HepG2 (cell line): ENCODE measurements around the gene CDKN3. TPM values are rescaled to one million over a fixed set of nuclear protein-coding genes. Genes with fewer than 3 reads are reported as not detected.

ENCODE experiments used
- ARID3A ChIP-seq: IDR thresholded peaks from 2 replicates; pipeline ENCODE4 v1.6.1; 2012; ENCODE audit warnings: low read depth, low read length, improper control_type of control experiment
- FOXA3 ChIP-seq: IDR thresholded peaks from 2 replicates; pipeline ENCODE4 v1.6.1; 2016; ENCODE audit warnings: missing genetic modification reagents, missing compliant biosample characterization
- GRHL1 ChIP-seq: sonication (generic); formaldehyde crosslinking; conservative IDR thresholded peaks from 2 replicates; pipeline ENCODE4 v1.8.0; 2022; ENCODE audit warnings: missing genetic modification reagents
- HOXA7 ChIP-seq: sonication (generic); formaldehyde crosslinking; IDR thresholded peaks from 2 replicates; pipeline ENCODE4 v1.8.1; 2022; ENCODE audit warnings: mild to moderate bottlenecking, missing genetic modification reagents, moderate library complexity
- IRF9 ChIP-seq: sonication (generic); formaldehyde crosslinking; IDR thresholded peaks from 2 replicates; pipeline ENCODE4 v1.8.0; 2022; ENCODE audit warnings: missing genetic modification reagents, mild to moderate bottlenecking, borderline replicate concordance
- MIER3 ChIP-seq: IDR thresholded peaks from 2 replicates; pipeline ENCODE4 v1.6.1; 2016; ENCODE audit warnings: missing compliant biosample characterization, borderline replicate concordance
- NCOA1 ChIP-seq: sonication (generic); formaldehyde crosslinking; IDR thresholded peaks from 2 replicates; pipeline ENCODE4 v1.9.0; 2021; ENCODE audit warnings: missing genetic modification reagents
- PAX8 ChIP-seq: sonication (generic); formaldehyde crosslinking; IDR thresholded peaks from 2 replicates; pipeline ENCODE4 v1.8.0; 2022; ENCODE audit warnings: mild to moderate bottlenecking, missing genetic modification reagents, borderline replicate concordance
- POLR2A ChIP-seq, 2 experiments: IDR thresholded peaks; 2 replicates each; pipeline ENCODE4 v1.6.1; 2011; ENCODE audit warnings: low read depth in 2 of 2, low read length in 2 of 2, mild to moderate bottlenecking in 1 of 2, moderate library complexity in 1 of 2; ENCODE audit not compliant: insufficient read depth in 1 of 2
- POLR2G ChIP-seq: fragments of 200-400 bp; formaldehyde crosslinking; IDR thresholded peaks from 2 replicates; pipeline ENCODE4 v1.6.1; 2018; ENCODE audit warnings: mild to moderate bottlenecking, low read depth, low read length, moderate library complexity
- SIX4 ChIP-seq: sonication (generic); formaldehyde crosslinking; IDR thresholded peaks from 2 replicates; pipeline ENCODE4 v1.4.0; 2020; ENCODE audit warnings: missing genetic modification reagents
- SMC3 ChIP-seq: IDR thresholded peaks from 2 replicates; pipeline ENCODE4 v1.6.1; 2011; ENCODE audit warnings: low read length, improper control_type of control experiment
- SOX13 ChIP-seq, 3 experiments: fragments of 450-650 bp in 1 of 3; sonication (generic) in 1 of 3; formaldehyde crosslinking in 1 of 3; IDR thresholded peaks in 2 of 3; conservative IDR thresholded peaks in 1 of 3; 2 replicates each; pipeline versions ENCODE4 v1.5.0 to v1.6.1; 2016 to 2020; ENCODE audit warnings: antibody characterized with exemption in 1 of 3, mild to moderate bottlenecking in 1 of 3, missing compliant biosample characterization in 1 of 3, missing genetic modification reagents in 1 of 3, moderate library complexity in 1 of 3
- ZKSCAN5 ChIP-seq: sonication (generic); formaldehyde crosslinking; IDR thresholded peaks from 2 replicates; pipeline ENCODE4 v1.5.1; 2020; ENCODE audit warnings: mild to moderate bottlenecking, missing genetic modification reagents
- ZNF234 ChIP-seq: sonication (generic); formaldehyde crosslinking; conservative IDR thresholded peaks from 2 replicates; pipeline ENCODE4 v1.5.1; 2020; ENCODE audit warnings: mild to moderate bottlenecking, missing genetic modification reagents
- ZSCAN20 ChIP-seq: sonication (generic); formaldehyde crosslinking; IDR thresholded peaks from 2 replicates; pipeline ENCODE4 v1.4.0; 2020; ENCODE audit warnings: missing genetic modification reagents, mild to moderate bottlenecking, borderline replicate concordance
- polyA plus RNA-seq, 8 experiments: library from polyadenylated mRNA; depleted of rRNA in 3 of 8; stranded (reverse) in 7 of 8; unstranded in 1 of 8; fragments of >200 nt; fragmentation: Illumina TruSeq in 4 of 8; extraction: Trizol in 4 of 8; gene quantifications; 2 replicates each; pipeline versions ENCODE4 v1.2.1 to v1.2.3, GENCODE V29; 2011 to 2016; ENCODE audit warnings: low read depth in 4 of 8, missing spikeins in 1 of 8, mixed read lengths in 1 of 8; ENCODE audit not compliant: insufficient read depth in 1 of 8
- total RNA-seq, 5 experiments: library from RNA; depleted of rRNA; stranded (reverse); fragments of >200 nt; fragmentation: Illumina TruSeq; extraction: Trizol; gene quantifications; 2 replicates each; pipeline ENCODE4 v1.2.3, GENCODE V29; 2016; ENCODE audit warnings: low read depth in 1 of 5
- TF ChIP-seq, protein P1 (sequence below): sonication (generic); formaldehyde crosslinking; IDR thresholded peaks from 2 replicates; pipeline ENCODE4 v1.5.1; 2020; ENCODE audit warnings: missing genetic modification reagents, mild to moderate bottlenecking, borderline replicate concordance
- TF ChIP-seq, protein P2 (sequence below): sonication (generic); formaldehyde crosslinking; IDR thresholded peaks from 2 replicates; pipeline ENCODE4 v1.4.0; 2020; ENCODE audit warnings: missing genetic modification reagents, borderline replicate concordance

CDKN3 gene
- total and polyA plus RNA-seq, 2 of the 13 experiments (the other 11 are each of a cell fraction or from before 2014, with no cell fraction given), result 63.0 to 88.9 TPM

DNA sequence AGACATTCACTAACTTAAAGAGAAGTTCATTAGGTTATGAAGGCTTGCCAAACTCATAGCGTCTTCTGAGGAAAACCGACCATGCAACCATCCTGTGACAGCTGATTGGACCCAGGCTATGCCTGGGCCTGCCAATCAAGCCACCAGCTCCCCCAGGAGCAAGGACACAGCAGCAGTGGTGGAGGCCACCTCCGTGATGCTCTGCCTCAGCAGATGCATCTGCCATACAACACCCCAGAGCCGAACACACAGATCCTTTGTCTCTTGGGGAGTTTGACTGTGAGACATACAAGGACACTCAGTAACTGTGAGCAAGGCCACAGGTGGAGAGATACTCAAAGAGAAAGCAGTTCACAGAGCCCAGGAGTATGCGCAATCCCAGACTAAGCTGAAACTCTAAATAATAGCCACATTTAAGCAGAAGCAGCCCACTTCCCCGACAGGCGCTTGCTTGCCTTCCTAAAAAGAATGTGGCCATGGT lies 54.4 kb downstream of the CDKN3 start (continued):
- TF ChIP-seq ZSCAN20 (no peak), SMC3 (no peak), GRHL1 (CRISPR knock-in tag) (no peak), ZNF234 (CRISPR knock-in tag) (no peak), MIER3 (0 out of 2 replicates have a peak, but pooled peaks have one; percentile 19), PAX8 (no peak), FOXA3 (CRISPR knock-in tag) (no peak; the same call in 1 of the 2 replicates), ZKSCAN5 (CRISPR knock-in tag) (no peak), SOX13 (IDR thresholded peaks at IDR 0.05) (no peak), SOX13 (CRISPR knock-in tag; conservative IDR thresholded peaks at IDR 0.05 in 1 of 2, IDR thresholded peaks at IDR 0.05 in 1 of 2) (peak in 1 of 2 experiments; percentile 39; a peak in 1 of 4 replicates), HOXA7 (CRISPR knock-in tag) (no peak), SIX4 (CRISPR knock-in tag) (no peak), POLR2G (no peak), NCOA1 (CRISPR knock-in tag) (no peak), IRF9 (CRISPR knock-in tag) (no peak), ARID3A (no peak), POLR2A (IDR thresholded peaks at IDR 0.05; ENCODE audit: insufficient read depth in 1 of 2, low read depth in 2 of 2, low read length in 2 of 2) (peak in 1 of 2 experiments; percentile 65; a peak in 2 of 4 replicates)
- TF ChIP-seq, protein P1, sequence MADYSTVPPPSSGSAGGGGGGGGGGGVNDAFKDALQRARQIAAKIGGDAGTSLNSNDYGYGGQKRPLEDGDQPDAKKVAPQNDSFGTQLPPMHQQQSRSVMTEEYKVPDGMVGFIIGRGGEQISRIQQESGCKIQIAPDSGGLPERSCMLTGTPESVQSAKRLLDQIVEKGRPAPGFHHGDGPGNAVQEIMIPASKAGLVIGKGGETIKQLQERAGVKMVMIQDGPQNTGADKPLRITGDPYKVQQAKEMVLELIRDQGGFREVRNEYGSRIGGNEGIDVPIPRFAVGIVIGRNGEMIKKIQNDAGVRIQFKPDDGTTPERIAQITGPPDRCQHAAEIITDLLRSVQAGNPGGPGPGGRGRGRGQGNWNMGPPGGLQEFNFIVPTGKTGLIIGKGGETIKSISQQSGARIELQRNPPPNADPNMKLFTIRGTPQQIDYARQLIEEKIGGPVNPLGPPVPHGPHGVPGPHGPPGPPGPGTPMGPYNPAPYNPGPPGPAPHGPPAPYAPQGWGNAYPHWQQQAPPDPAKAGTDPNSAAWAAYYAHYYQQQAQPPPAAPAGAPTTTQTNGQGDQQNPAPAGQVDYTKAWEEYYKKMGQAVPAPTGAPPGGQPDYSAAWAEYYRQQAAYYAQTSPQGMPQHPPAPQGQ (CRISPR knock-in tag), result no peak
- TF ChIP-seq, protein P2, sequence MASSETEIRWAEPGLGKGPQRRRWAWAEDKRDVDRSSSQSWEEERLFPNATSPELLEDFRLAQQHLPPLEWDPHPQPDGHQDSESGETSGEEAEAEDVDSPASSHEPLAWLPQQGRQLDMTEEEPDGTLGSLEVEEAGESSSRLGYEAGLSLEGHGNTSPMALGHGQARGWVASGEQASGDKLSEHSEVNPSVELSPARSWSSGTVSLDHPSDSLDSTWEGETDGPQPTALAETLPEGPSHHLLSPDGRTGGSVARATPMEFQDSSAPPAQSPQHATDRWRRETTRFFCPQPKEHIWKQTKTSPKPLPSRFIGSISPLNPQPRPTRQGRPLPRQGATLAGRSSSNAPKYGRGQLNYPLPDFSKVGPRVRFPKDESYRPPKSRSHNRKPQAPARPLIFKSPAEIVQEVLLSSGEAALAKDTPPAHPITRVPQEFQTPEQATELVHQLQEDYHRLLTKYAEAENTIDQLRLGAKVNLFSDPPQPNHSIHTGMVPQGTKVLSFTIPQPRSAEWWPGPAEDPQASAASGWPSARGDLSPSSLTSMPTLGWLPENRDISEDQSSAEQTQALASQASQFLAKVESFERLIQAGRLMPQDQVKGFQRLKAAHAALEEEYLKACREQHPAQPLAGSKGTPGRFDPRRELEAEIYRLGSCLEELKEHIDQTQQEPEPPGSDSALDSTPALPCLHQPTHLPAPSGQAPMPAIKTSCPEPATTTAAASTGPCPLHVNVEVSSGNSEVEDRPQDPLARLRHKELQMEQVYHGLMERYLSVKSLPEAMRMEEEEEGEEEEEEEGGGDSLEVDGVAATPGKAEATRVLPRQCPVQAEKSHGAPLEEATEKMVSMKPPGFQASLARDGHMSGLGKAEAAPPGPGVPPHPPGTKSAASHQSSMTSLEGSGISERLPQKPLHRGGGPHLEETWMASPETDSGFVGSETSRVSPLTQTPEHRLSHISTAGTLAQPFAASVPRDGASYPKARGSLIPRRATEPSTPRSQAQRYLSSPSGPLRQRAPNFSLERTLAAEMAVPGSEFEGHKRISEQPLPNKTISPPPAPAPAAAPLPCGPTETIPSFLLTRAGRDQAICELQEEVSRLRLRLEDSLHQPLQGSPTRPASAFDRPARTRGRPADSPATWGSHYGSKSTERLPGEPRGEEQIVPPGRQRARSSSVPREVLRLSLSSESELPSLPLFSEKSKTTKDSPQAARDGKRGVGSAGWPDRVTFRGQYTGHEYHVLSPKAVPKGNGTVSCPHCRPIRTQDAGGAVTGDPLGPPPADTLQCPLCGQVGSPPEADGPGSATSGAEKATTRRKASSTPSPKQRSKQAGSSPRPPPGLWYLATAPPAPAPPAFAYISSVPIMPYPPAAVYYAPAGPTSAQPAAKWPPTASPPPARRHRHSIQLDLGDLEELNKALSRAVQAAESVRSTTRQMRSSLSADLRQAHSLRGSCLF, result no peak
